ENCODE measurements around the gene PCDHA8. TPM values are rescaled to one million over a fixed set of nuclear protein-coding genes. Genes with fewer than 3 reads are reported as not detected.

PCDHA8 gene
- total RNA-seq, 4 donors from 2014 or later, result 0.17 TPM; not detected in 3

DNA sequence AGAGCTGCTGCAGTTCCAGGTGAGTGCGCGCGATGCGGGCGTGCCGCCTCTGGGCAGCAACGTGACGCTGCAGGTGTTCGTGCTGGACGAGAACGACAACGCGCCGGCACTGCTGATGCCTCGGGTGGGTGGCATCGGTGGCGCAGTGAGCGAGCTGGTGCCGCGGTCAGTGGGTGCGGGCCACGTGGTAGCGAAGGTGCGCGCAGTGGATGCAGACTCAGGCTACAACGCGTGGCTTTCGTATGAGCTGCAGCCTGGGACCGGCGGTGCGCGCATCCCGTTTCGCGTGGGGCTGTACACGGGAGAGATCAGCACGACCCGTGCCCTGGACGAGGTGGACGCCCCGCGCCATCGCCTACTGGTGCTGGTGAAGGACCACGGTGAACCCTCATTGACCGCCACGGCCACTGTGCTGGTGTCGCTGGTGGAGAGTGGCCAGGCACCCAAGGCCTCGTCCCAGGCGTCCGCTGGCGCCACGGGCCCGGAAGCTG lies 38.2 kb upstream of the PCDHA8 start:
- TF ChIP-seq, protein P1, sequence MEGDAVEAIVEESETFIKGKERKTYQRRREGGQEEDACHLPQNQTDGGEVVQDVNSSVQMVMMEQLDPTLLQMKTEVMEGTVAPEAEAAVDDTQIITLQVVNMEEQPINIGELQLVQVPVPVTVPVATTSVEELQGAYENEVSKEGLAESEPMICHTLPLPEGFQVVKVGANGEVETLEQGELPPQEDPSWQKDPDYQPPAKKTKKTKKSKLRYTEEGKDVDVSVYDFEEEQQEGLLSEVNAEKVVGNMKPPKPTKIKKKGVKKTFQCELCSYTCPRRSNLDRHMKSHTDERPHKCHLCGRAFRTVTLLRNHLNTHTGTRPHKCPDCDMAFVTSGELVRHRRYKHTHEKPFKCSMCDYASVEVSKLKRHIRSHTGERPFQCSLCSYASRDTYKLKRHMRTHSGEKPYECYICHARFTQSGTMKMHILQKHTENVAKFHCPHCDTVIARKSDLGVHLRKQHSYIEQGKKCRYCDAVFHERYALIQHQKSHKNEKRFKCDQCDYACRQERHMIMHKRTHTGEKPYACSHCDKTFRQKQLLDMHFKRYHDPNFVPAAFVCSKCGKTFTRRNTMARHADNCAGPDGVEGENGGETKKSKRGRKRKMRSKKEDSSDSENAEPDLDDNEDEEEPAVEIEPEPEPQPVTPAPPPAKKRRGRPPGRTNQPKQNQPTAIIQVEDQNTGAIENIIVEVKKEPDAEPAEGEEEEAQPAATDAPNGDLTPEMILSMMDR (IDR thresholded peaks at IDR 0.05; ENCODE audit: low read depth), result no peak

DNA sequence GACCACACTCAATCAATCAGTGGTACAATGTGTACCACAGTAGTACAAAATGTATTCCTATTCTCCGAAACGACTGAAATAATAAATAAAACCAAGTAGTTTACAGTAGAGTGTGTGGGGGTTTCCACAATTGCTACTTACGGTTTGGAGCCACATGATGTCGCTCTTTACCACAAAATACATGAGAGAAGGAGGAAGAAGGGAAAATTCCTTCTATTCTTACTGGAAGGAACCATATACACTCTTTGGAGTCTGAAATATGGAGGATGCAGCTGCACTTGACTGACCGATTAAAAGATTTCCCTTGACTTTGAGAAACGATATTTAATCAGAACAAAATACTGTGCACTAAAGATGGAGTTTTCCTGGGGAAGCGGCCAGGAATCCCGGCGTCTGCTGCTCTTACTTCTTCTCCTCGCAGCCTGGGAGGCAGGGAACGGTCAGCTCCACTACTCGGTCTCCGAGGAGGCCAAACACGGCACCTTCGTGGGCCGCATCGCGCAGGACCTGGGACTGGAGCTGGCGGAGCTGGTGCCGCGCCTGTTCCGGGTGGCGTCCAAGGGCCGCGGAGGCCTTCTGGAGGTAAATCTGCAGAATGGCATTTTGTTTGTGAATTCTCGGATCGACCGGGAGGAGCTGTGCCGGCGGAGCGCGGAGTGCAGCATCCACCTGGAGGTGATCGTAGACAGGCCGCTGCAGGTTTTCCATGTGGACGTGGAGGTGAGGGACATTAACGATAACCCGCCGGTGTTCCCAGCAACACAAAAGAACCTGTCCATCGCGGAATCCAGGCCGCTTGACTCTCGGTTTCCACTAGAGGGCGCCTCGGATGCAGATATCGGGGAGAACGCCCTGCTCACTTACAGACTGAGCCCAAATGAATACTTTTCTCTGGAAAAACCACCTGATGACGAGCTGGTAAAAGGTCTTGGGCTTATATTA lies 33.9 kb upstream of the PCDHA8 start, which contains the start of gene PCDHA4:
PCDHA4 (plus strand) TSS at position 235 of the 942 bp plus-strand sequence.
- TF ChIP-seq, protein P1 (IDR thresholded peaks at IDR 0.05; ENCODE audit: low read depth), result no peak

DNA sequence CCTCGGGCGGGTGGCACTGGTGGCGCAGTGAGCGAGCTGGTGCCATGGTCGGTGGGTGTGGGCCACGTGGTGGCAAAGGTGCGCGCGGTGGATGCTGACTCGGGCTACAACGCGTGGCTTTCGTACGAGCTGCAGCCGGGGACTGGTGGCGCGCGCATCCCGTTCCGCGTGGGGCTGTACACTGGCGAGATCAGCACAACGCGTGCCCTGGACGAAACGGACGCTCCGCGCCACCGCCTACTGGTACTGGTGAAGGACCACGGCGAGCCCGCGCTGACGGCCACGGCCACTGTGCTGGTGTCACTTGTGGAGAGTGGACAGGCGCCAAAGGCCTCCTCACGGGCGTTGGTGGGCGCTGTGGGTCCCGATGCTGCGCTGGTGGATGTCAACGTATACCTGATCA lies 32.1 kb upstream of the PCDHA8 start:
- TF ChIP-seq, protein P1 (IDR thresholded peaks at IDR 0.05; ENCODE audit: low read depth), result no peak

DNA sequence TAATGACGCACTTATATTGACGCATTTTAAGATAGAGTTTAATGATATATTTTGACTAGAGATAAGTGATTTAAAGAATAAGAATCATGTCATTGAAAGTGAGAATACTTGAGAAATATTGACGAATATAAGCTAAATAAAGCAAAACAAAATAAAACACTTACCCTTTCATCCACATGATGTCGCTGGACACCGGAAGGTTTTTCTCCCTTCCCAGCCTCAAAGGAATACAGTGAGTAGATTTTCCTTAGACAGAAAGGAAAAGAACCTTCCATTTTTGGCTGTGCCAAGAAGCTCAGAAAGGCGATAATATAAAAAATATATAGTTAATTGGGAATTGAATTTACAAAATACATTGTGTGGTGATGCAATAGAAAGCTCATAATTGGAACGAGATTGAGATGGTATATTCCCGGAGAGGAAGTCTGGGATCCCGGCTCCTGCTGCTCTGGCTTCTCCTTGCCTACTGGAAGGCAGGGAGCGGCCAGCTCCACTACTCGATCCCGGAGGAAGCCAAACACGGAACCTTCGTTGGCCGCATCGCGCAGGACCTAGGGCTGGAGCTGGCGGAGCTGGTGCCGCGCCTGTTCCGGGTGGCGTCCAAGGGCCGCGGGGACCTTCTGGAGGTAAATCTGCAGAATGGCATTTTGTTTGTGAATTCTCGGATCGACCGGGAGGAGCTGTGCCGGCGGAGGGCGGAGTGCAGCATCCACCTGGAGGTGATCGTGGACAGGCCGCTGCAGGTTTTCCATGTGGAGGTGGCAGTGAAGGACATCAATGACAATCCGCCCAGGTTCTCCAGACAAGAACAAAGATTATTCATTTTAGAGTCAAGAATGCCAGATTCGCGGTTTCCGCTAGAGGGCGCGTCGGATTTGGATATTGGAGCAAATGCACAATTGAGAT lies 19.4 kb upstream of the PCDHA8 start, which contains the start of gene PCDHA5:
PCDHA5 (plus strand) TSS at position 239 of the 906 bp plus-strand sequence.
- TF ChIP-seq, protein P1 (IDR thresholded peaks at IDR 0.05; ENCODE audit: low read depth), result no peak

DNA sequence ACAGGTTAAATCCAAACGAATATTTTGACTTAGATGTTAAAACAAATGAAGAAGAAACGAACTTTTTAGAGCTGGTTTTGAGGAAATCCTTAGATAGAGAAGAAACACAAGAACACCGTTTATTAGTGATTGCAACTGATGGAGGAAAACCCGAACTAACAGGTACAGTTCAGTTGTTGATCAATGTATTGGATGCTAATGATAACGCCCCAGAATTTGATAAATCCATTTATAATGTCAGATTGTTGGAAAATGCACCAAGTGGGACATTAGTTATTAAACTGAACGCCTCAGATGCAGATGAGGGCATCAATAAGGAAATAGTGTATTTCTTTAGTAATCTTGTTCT lies 18.7 kb upstream of the PCDHA8 start:
- TF ChIP-seq, protein P1 (IDR thresholded peaks at IDR 0.05; ENCODE audit: low read depth), result no peak

DNA sequence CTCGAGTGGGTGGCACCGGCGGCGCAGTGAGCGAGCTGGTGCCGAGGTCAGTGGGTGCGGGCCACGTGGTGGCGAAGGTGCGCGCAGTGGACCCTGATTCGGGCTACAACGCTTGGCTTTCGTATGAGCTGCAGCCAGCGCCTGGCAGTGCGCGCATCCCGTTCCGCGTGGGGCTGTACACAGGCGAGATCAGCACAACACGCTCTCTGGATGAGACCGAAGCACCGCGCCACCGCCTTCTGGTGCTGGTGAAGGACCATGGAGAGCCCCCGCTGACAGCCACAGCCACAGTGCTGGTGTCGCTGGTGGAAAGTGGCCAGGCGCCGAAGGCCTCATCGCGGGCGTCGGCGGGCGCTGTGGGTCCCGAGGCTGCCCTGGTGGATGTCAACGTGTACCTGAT lies 17.5 kb upstream of the PCDHA8 start:
- TF ChIP-seq, protein P1 (IDR thresholded peaks at IDR 0.05; ENCODE audit: low read depth), result no peak
